IMR-90 (cell line): ENCODE data around the gene FARS2. TPM values are rescaled to one million over a fixed set of nuclear protein-coding genes. Genes with fewer than 3 reads are reported as not detected.

Experiments
- ATAC-seq: fragments of 200-7000 bp; cut with Tn5 transposase; 2 replicates; pipeline ENCODE4 v1.9.1; 2020; ENCODE audit warnings: low read depth, mild to moderate bottlenecking, moderate library complexity
- BruUV-seq: library from RNA; stranded (reverse); fragments of 400-500 nt; replicated peaks from 2 replicates; lab custom pipeline; 2021; lab: Mats Ljungman, UMichigan
- CTCF ChIA-PET: fragments of 300-600 bp; formaldehyde crosslinking; extraction: SDS; loops from one replicate; lab custom pipeline; 2021; ENCODE audit warnings: antibody characterized with exemption; lab: Yijun Ruan, JAX
- POLR2A ChIA-PET: fragments of 300-600 bp; sonication (Branson Sonifier 250); formaldehyde crosslinking; loops from one replicate; lab custom pipeline; 2022; ENCODE audit warnings: antibody characterized with exemption; ENCODE audit not compliant: unreplicated experiment; lab: Charles Lee
- DNase-seq: peaks from one replicate; pipeline ENCODE4 v3.0.0; 2013
- H2AFZ ChIP-seq: replicated peaks from 2 replicates; pipeline ENCODE3; 2013; ENCODE audit warnings: low read length, mild to moderate bottlenecking; ENCODE audit not compliant: poor library complexity
- H2AK5ac ChIP-seq: 2 replicates; pipeline ENCODE4 v1.6.1; 2013; ENCODE audit warnings: low read depth, low read length, inconsistent platforms
- H2AK9ac ChIP-seq: replicated peaks from 2 replicates; pipeline ENCODE3; 2013; ENCODE audit warnings: mild to moderate bottlenecking, low read depth, low read length, moderate library complexity; ENCODE audit not compliant: poor library complexity
- H2BK120ac ChIP-seq: 2 replicates; pipeline ENCODE4 v1.6.1; 2013; ENCODE audit warnings: low read depth, low read length, inconsistent platforms
- H2BK15ac ChIP-seq: 3 replicates; pipeline ENCODE4 v1.6.1; 2013; ENCODE audit warnings: low read depth, low read length, inconsistent platforms
- H2BK20ac ChIP-seq: 2 replicates; pipeline ENCODE4 v1.6.1; 2013; ENCODE audit warnings: low read depth, mild to moderate bottlenecking, inconsistent platforms, low read length, moderate library complexity
- H2BK5ac ChIP-seq: 2 replicates; pipeline ENCODE4 v1.6.1; 2013; ENCODE audit warnings: mild to moderate bottlenecking, low read depth, low read length, inconsistent platforms; ENCODE audit not compliant: poor library complexity, severe bottlenecking
- H3K14ac ChIP-seq: replicated peaks from 2 replicates; pipeline ENCODE4 v1.6.1; 2013; ENCODE audit warnings: low read depth, low read length, inconsistent platforms
- H3K18ac ChIP-seq: 2 replicates; pipeline ENCODE4 v1.6.1; 2013; ENCODE audit warnings: low read depth, low read length, control low read depth
- H3K23ac ChIP-seq: 2 replicates; pipeline ENCODE4 v1.6.1; 2013; ENCODE audit warnings: low read depth, low read length, inconsistent platforms
- H3K27ac ChIP-seq: 2 replicates; pipeline ENCODE4 v1.5.1; 2013; ENCODE audit warnings: mild to moderate bottlenecking, control low read depth, low read length; ENCODE audit not compliant: insufficient read depth
- H3K27me3 ChIP-seq: 2 replicates; pipeline ENCODE4 v1.6.1; 2013; ENCODE audit warnings: low read length; ENCODE audit not compliant: control insufficient read depth, insufficient read depth
- H3K36me3 ChIP-seq: 2 replicates; pipeline ENCODE4 v1.6.1; 2013; ENCODE audit warnings: low read length, mixed read lengths; ENCODE audit not compliant: control insufficient read depth, insufficient read depth
- H3K4ac ChIP-seq: 2 replicates; pipeline ENCODE4 v1.6.1; 2013; ENCODE audit warnings: low read depth, low read length, inconsistent platforms
- H3K4me1 ChIP-seq: 2 replicates; pipeline ENCODE4 v1.6.1; 2013; ENCODE audit warnings: low read length, mixed read lengths; ENCODE audit not compliant: control insufficient read depth, insufficient read depth
- H3K4me2 ChIP-seq: 2 replicates; pipeline ENCODE4 v1.6.1; 2013; ENCODE audit warnings: low read depth, mild to moderate bottlenecking, control low read depth, low read length, moderate library complexity
- H3K4me3 ChIP-seq: 2 replicates; pipeline ENCODE4 v1.5.1; 2013; ENCODE audit warnings: low read depth, mild to moderate bottlenecking, control low read depth, low read length, moderate library complexity; ENCODE audit not compliant: insufficient read depth
- H3K56ac ChIP-seq: 2 replicates; pipeline ENCODE4 v1.6.1; 2013; ENCODE audit warnings: low read length, inconsistent platforms; ENCODE audit not compliant: insufficient read depth; ENCODE audit errors: extremely low read depth
- H3K79me1 ChIP-seq, 2 experiments: 2 replicates each; pipeline ENCODE4 v1.6.1; 2013; ENCODE audit warnings: low read length in 2 of 2, inconsistent platforms in 1 of 2, low read depth in 1 of 2
- H3K9ac ChIP-seq: 2 replicates; pipeline ENCODE4 v1.6.1; 2013; ENCODE audit warnings: low read depth, low read length, control low read depth
- H3K9me1 ChIP-seq: 2 replicates; pipeline ENCODE4 v1.6.1; 2013; ENCODE audit warnings: low read length, inconsistent platforms; ENCODE audit not compliant: insufficient read depth
- H3K9me3 ChIP-seq: 2 replicates; pipeline ENCODE4 v1.6.1; 2013; ENCODE audit warnings: low read length; ENCODE audit not compliant: control insufficient read depth, insufficient read depth
- H4K20me1 ChIP-seq: 2 replicates; pipeline ENCODE4 v1.6.1; 2013; ENCODE audit warnings: low read length, inconsistent platforms; ENCODE audit not compliant: insufficient read depth
- H4K5ac ChIP-seq: 2 replicates; pipeline ENCODE4 v1.6.1; 2013; ENCODE audit warnings: mild to moderate bottlenecking, low read depth, low read length, control low read depth
- H4K8ac ChIP-seq, 2 experiments: 2 replicates each; pipeline ENCODE4 v1.6.1; 2013; ENCODE audit warnings: low read depth in 2 of 2, low read length in 2 of 2, control low read depth in 1 of 2, inconsistent platforms in 1 of 2
- H4K91ac ChIP-seq: 2 replicates; pipeline ENCODE4 v1.6.1; 2013; ENCODE audit warnings: low read depth, low read length, inconsistent platforms; ENCODE audit not compliant: insufficient read depth
- NFE2L2 ChIP-seq: fragments of 150-350 bp; IDR thresholded peaks from 2 replicates; pipeline ENCODE4 v1.6.1; 2016; ENCODE audit warnings: low read depth, mild to moderate bottlenecking, low read length
- RCOR1 ChIP-seq: IDR thresholded peaks from 2 replicates; pipeline ENCODE4 v1.6.1; 2012; ENCODE audit warnings: mild to moderate bottlenecking, low read length, improper control_type of control experiment; ENCODE audit not compliant: insufficient replicate concordance
- WGBS, 2 experiments: methylation state at CpG; one replicate each; pipeline versions ENCODE4 v1.1.5 to v1.1.7; 2013; ENCODE audit warnings: missing lambda C conversion rate in 2 of 2; ENCODE audit not compliant: insufficient read length in 1 of 2; ENCODE audit errors: extremely low coverage in 2 of 2; 5-methylcytosine and 5-hydroxymethylcytosine counted together
- dilution Hi-C: fragments of 300-500 bp; cut with HindIII; formaldehyde crosslinking; loops from one replicate; pipeline ENCODE4 v1.14.3; 2018; ENCODE audit warnings: low sequenced_read_pairs; ENCODE audit not compliant: unreplicated experiment
- in situ Hi-C: fragments of 300-500 bp; cut with MboI; formaldehyde crosslinking; loops from 3 replicates; pipeline ENCODE4 v1.14.3; 2019; ENCODE audit warnings: low sequenced_read_pairs, inconsistent platforms, mixed read lengths
- intact Hi-C: fragments of 100-400 bp; cut with micrococcal nuclease; formaldehyde crosslinking; loops from 2 replicates; pipeline ENCODE4 v1.10.0; 2022
- polyA plus RNA-seq, 3 experiments: library from polyadenylated mRNA; depleted of rRNA; stranded (reverse); fragments of >200 nt; gene quantifications; 2 replicates each; pipeline ENCODE4 v1.2.3, GENCODE V29; 2012; ENCODE audit warnings: low replicate concordance in 1 of 3
- total RNA-seq: library from RNA; depleted of rRNA; stranded (reverse); fragments of >200 nt; gene quantifications from 2 replicates; pipeline ENCODE4 v1.2.3, GENCODE V29; 2012

FARS2 gene
- total and polyA plus RNA-seq, 2 of the 4 experiments (the other 2 are of a cell fraction) = 12.1 to 28.9 TPM

DNA sequence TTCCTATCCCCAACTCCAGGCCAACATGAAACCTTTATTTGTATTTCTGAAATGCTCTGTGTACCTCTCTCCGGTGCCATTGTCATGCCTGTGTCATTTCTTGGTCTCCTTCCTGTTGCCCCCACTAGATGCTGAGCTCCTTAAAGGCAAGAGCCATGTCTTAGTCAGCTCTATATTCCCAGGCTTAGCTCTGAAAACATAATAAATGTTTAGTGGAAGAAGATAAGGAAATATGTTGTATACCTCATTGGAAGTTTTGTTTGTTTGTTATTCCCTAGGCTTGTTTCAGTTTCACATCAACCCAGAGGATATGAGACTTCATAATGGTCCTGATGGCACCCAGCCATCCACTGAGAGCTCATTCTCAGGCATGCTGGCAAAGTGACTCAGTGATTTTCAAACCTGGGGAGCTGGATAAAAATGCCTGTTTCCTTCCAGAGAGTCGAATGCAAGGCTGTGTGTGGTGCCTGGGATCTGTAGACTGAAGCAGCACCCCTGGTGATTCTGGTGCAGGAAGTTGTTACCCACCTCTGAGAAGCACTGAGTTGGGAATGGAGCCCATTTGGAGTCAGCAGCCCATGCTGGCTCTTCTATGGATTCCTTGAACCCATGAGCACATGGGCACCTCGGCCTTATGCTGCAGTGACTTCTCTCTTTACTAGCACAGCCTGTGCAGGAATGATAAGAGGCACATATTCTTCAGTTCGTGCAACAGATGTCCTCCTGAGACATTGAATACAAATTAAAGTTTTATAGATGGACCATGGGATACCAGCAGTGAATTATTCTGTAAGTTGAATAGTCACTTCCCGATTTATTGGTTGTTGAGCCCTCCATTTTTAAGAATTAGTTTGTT, 205.2 kb downstream of the FARS2 start:
- no peak overlapping the region for H4K5ac ChIP-seq
- H3K4me3 ChIP-seq = no peak overlapping the region
- no peak overlapping the region; the same call in 1 of the 2 replicates for H3K23ac ChIP-seq
- ATAC-seq (peak; percentile 67), DNase-seq (peak; percentile 88)
- no peaks in the 10 kb centered on the region for H3K36me3 ChIP-seq
- POLR2A ChIA-PET = no interaction called here
- no peak overlapping the region for H3K56ac ChIP-seq
- no peaks in the 10 kb centered on the region for H3K9me3 ChIP-seq
- peak overlapping the region; percentile 10; the same call in 1 of the 3 replicates for H2BK15ac ChIP-seq
- dilution Hi-C loops (no loop called here), intact Hi-C loops (no loop called here), in situ Hi-C loops (loop anchor here (25.0 kb wide), 1 partner anchor 521 kb away; no protein-coding TSS in a partner anchor)
- H4K8ac ChIP-seq = peak overlapping the region in 1 of 2 experiments; percentile 3; a peak in 1 of 4 replicates
- TF ChIP-seq RCOR1 (no peak), NFE2L2 (peak; percentile 38; the same call in 1 of the 2 replicates)
- H3K9me1 ChIP-seq = peaks cover 10% of the 10 kb centered on the region
- H2AFZ ChIP-seq = no peak overlapping the region
- peaks cover 15% of the 10 kb centered on the region for H3K4me1 ChIP-seq
- 0 out of 2 replicates have a peak, but pooled peaks cover 4% of the 10 kb centered on the region for H4K20me1 ChIP-seq
- CTCF ChIA-PET = interaction anchor here (0.6 to 0.8 kb wide), 2 partner anchors 291 to 1519 kb away, joined by 3 to 4 read pairs; no protein-coding TSS in a partner anchor
- 0 out of 2 replicates have a peak overlapping the region, but pooled peaks have one; percentile 4 for H3K4ac ChIP-seq
- no peak overlapping the region for H3K9ac ChIP-seq
- no peak overlapping the region for H2AK9ac ChIP-seq
- BruUV-seq = no TSS peak
- peak overlapping the region; percentile 35 for H2BK120ac ChIP-seq
- H2BK20ac ChIP-seq = peak overlapping the region; percentile 20; the same call in 1 of the 2 replicates
- H3K79me1 ChIP-seq = peaks cover 0 to 7% of the 10 kb centered on the region in 2 experiments; a peak in 1 of 4 replicates
- peak overlapping the region; percentile 69 for H3K4me2 ChIP-seq
- no peaks in the 10 kb centered on the region for H3K27me3 ChIP-seq
- no peak overlapping the region for H4K91ac ChIP-seq
- H3K14ac ChIP-seq = peak overlapping the region; percentile 32; the same call in 1 of the 2 replicates
- no peak overlapping the region for H2AK5ac ChIP-seq
- H2BK5ac ChIP-seq = peak overlapping the region; percentile 59
- H3K27ac ChIP-seq = peak overlapping the region; percentile 48; the same call in 1 of the 2 replicates
- H3K18ac ChIP-seq = peak overlapping the region; percentile 72; the same call in 1 of the 2 replicates
- WGBS, 2 experiments = no CpG with 5 or more reads among the region's 5 CpGs
